Liver (tissue), 9 donors: ENCODE measurements around the gene SYNDIG1. TPM values are rescaled to one million over a fixed set of nuclear protein-coding genes. Genes with fewer than 3 reads are reported as not detected.

Experiments used
- DNase-seq: peaks from one replicate; pipeline ENCODE4 v3.0.0-alpha.2; 2017; ENCODE audit warnings: low spot score
- H3K27ac ChIP-seq, 2 donors: one replicate each; pipeline ENCODE4 v1.7.0; 2013; ENCODE audit warnings: inconsistent platforms in 2 of 2, low read length in 2 of 2, control low read depth in 1 of 2, low read depth in 1 of 2, mild to moderate bottlenecking in 1 of 2
- H3K27me3 ChIP-seq, 4 donors: one replicate each; pipeline versions ENCODE4 v1.6.1 to v1.7.0; 2013; ENCODE audit warnings: low read length in 3 of 4, inconsistent platforms in 1 of 4, mild to moderate bottlenecking in 1 of 4, moderate library complexity in 1 of 4; ENCODE audit not compliant: control insufficient read depth in 4 of 4, insufficient read depth in 4 of 4
- H3K36me3 ChIP-seq, 4 donors: one replicate each; pipeline versions ENCODE4 v1.6.1 to v1.7.0; 2013; ENCODE audit warnings: low read length in 3 of 4, mild to moderate bottlenecking in 3 of 4, low read depth in 1 of 4, moderate library complexity in 1 of 4; ENCODE audit not compliant: control insufficient read depth in 4 of 4, insufficient read depth in 3 of 4
- H3K4me1 ChIP-seq, 4 donors: one replicate each; pipeline versions ENCODE4 v1.6.1 to v1.7.0; 2013; ENCODE audit warnings: low read length in 3 of 4, mild to moderate bottlenecking in 3 of 4, moderate library complexity in 1 of 4; ENCODE audit not compliant: control insufficient read depth in 4 of 4, insufficient read depth in 4 of 4
- H3K4me3 ChIP-seq, 3 donors: one replicate each; pipeline versions ENCODE4 v1.6.1 to v1.7.0; 2013; ENCODE audit warnings: low read length in 3 of 3, control low read depth in 1 of 3, low read depth in 1 of 3, mild to moderate bottlenecking in 1 of 3
- H3K9ac ChIP-seq, 2 donors: one replicate each; pipeline ENCODE4 v1.7.0; 2013; ENCODE audit warnings: low read length in 2 of 2, mild to moderate bottlenecking in 2 of 2, moderate library complexity in 2 of 2, control low read depth in 1 of 2, low read depth in 1 of 2
- H3K9me3 ChIP-seq, 4 donors: one replicate each; pipeline versions ENCODE4 v1.6.1 to v1.7.0; 2013; ENCODE audit warnings: low read length in 3 of 4; ENCODE audit not compliant: control insufficient read depth in 4 of 4
- CTCF ChIP-seq: fragments of 150-350 bp; IDR thresholded peaks from 2 replicates; pipeline ENCODE4 v1.5.1; 2017; ENCODE audit warnings: improper control_type of control experiment, low read depth, low read length; ENCODE audit not compliant: missing input control
- EGR1 ChIP-seq, 2 donors: IDR thresholded peaks; 2 replicates each; pipeline ENCODE4 v1.6.1; 2016 to 2018; ENCODE audit warnings: antibody characterized with exemption in 2 of 2, low read depth in 2 of 2
- FOXA1 ChIP-seq: IDR thresholded peaks from 2 replicates; pipeline ENCODE4 v1.6.1; 2016; ENCODE audit warnings: antibody characterized with exemption
- JUND ChIP-seq, 2 donors: IDR thresholded peaks; 2 replicates each; pipeline ENCODE4 v1.6.1; 2016; ENCODE audit warnings: antibody characterized with exemption in 2 of 2
- MAX ChIP-seq: IDR thresholded peaks from 2 replicates; pipeline ENCODE4 v1.6.1; 2016; ENCODE audit warnings: antibody characterized with exemption
- NR2F2 ChIP-seq: IDR thresholded peaks from 2 replicates; pipeline ENCODE4 v1.6.1; 2016; ENCODE audit warnings: antibody characterized with exemption
- RAD21 ChIP-seq, 2 donors: IDR thresholded peaks; 2 replicates each; pipeline ENCODE4 v1.6.1; 2016; ENCODE audit warnings: antibody characterized with exemption in 2 of 2, mild to moderate bottlenecking in 2 of 2
- REST ChIP-seq: IDR thresholded peaks from 2 replicates; pipeline ENCODE4 v1.6.1; 2016; ENCODE audit warnings: antibody characterized with exemption, mild to moderate bottlenecking
- RXRA ChIP-seq, 2 donors: IDR thresholded peaks; 2 replicates each; pipeline ENCODE4 v1.6.1; 2017 to 2018; ENCODE audit warnings: antibody characterized with exemption in 2 of 2, mild to moderate bottlenecking in 1 of 2
- SP1 ChIP-seq: IDR thresholded peaks from 2 replicates; pipeline ENCODE4 v1.6.1; 2018; ENCODE audit warnings: antibody characterized with exemption, mild to moderate bottlenecking
- YY1 ChIP-seq: IDR thresholded peaks from 2 replicates; pipeline ENCODE4 v1.6.1; 2016; ENCODE audit warnings: antibody characterized with exemption, mild to moderate bottlenecking
- ZBTB33 ChIP-seq: IDR thresholded peaks from 2 replicates; pipeline ENCODE4 v1.6.1; 2016; ENCODE audit warnings: antibody characterized with exemption
- WGBS: extraction: QIAGEN DNeasy Blood & Tissue Kit; methylation state at CpG from one replicate; pipeline ENCODE4 v1.1.7; 2013; 5-methylcytosine and 5-hydroxymethylcytosine counted together
- polyA plus RNA-seq, 2 donors: library from polyadenylated mRNA; stranded (reverse) in 1 of 2; unstranded in 1 of 2; fragments of 200-250 nt in 1 of 2; fragments of >200 nt in 1 of 2; fragmentation: Nextera tagmentation in 1 of 2; extraction: Ambion mirVana in 1 of 2; gene quantifications; one replicate each; pipeline versions ENCODE4 v1.2.1 to v1.2.3, GENCODE V29; 2013 to 2015
- total RNA-seq, 2 donors: library from RNA; depleted of rRNA; stranded (reverse); fragments of >200 nt; gene quantifications; one replicate each; pipeline ENCODE4 v1.2.3, GENCODE V29; 2014
- donor health status: healthy.
- donor health status: healthy.
- donor health status: healthy.
- donor health status: healthy.
- donor health status: healthy.

Gene SYNDIG1
- total and polyA plus RNA-seq, 4 donors = 0.05 to 0.08 TPM; not detected in 2

GRCh38 chr20:24546232-24546892, 76.9 kb downstream of the SYNDIG1 start:
- no peaks in the 10 kb centered on the region for H3K4me1 ChIP-seq
- no peak overlapping the region for H3K9ac ChIP-seq
- H3K36me3 ChIP-seq = no peaks in the 10 kb centered on the region
- H3K4me3 ChIP-seq = no peak overlapping the region
- H3K27ac ChIP-seq = no peak overlapping the region
- peaks cover 0 to 6% (median under 1%) of the 10 kb centered on the region in 4 donors for H3K9me3 ChIP-seq
- H3K27me3 ChIP-seq = no peaks in the 10 kb centered on the region
- 94% methylated on average over 2 of the region's 2 CpGs for WGBS
- TF ChIP-seq FOXA1 (no peak), JUND (IDR thresholded peaks at IDR 0.05) (no peak), CTCF (no peak), RXRA (IDR thresholded peaks at IDR 0.05) (no peak)
- no peak for DNase-seq

- WGBS = 78% methylated on average over 10 of the region's 10 CpGs
Observed at GRCh38 chr20:24547967-24548366, 78.5 kb downstream of the SYNDIG1 start.

GRCh38 chr20:24559114-24559732, 89.8 kb downstream of the SYNDIG1 start:
- WGBS = 63% methylated on average over 2 of the region's 2 CpGs
- no peak overlapping the region for H3K9ac ChIP-seq
- H3K4me1 ChIP-seq = no peaks in the 10 kb centered on the region
- TF ChIP-seq YY1 (no peak), REST (no peak), RXRA (IDR thresholded peaks at IDR 0.05) (no peak), SP1 (no peak), MAX (no peak), ZBTB33 (no peak), EGR1 (IDR thresholded peaks at IDR 0.05; ENCODE audit: low read depth in 2 of 2) (no peak), RAD21 (IDR thresholded peaks at IDR 0.05) (no peak)
- H3K36me3 ChIP-seq = no peaks in the 10 kb centered on the region
- no peak overlapping the region for H3K4me3 ChIP-seq
- peaks cover 0 to 4% (median 1%) of the 10 kb centered on the region in 4 donors for H3K27me3 ChIP-seq
- peaks cover 0 to 3% (median 0%) of the 10 kb centered on the region in 4 donors for H3K9me3 ChIP-seq
- no peak overlapping the region for H3K27ac ChIP-seq
- DNase-seq = no peak

More at GRCh38 chr20:24547967-24548366, 78.5 kb downstream of the SYNDIG1 start:
- TF ChIP-seq RAD21 (IDR thresholded peaks at IDR 0.05) = no peak
- no peak for TF ChIP-seq NR2F2
- Histone ChIP-seq H3K4me3 (no peak overlapping the region), H3K9me3 (peaks cover 0 to 6% (median under 1%) of the 10 kb centered on the region in 4 donors), H3K27me3 (no peaks in the 10 kb centered on the region), H3K4me1 (no peaks in the 10 kb centered on the region), H3K36me3 (no peaks in the 10 kb centered on the region), H3K27ac (no peak overlapping the region), H3K9ac (no peak overlapping the region)
- no peak for DNase-seq
